HG03558 (cell line): Measurements from ENCODE around the gene CNOT6L.
A peak's percentile ranks its signal among the peaks of the same experiment; 100 is the strongest.

ENCODE experiments used
- ATAC-seq: cut with Tn5 transposase; IDR thresholded peaks from one replicate; pipeline ENCODE4 v1.9.1; 2021; ENCODE audit warnings: moderate number of reproducible peaks; ENCODE audit not compliant: unreplicated experiment; ENCODE audit errors: extremely low read depth

The CNOT6L gene

DNA sequence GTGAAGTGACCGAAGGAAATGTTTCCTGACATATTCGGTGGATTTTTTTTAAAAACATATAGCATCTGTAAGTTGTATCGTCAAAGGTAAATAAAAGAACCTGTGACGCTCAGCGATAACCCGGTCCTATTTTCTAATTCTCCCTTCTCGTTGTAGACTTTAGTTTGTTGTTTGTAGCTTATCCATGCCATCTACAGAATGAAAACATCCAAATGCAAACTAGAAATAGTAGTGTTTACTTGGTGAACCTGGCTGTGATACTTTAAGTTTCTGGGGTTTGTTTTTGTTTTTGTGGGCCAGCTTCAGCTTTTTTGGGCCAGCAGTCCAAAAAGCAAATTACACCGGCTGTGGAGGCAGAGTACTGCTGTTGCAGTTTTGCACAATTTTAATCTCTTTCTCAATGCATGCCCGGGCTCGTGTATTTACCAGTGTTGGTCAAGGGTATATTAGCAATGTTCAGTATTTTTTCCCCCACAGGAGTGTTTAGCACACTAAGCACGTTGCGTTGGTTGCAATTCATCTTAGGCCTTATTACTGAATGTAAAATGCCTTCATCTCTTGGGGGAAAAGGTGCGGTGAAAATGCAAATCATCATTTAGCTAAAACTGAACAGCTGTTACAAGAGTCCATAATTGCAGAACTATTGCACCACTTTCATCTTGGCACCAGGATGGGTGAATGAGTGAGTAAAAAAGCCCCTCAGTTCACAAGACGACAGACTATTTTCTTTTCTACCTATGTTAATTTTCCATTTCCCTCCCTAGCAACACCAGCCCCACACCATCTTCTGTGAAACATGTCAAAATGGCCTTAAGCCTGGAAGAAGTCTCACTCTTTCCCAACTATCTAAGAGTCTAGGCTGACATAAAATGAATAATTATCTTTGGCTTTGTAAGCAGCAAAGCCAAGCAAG, 1.7 kb upstream of the CNOT6L start:
- ATAC-seq = no peak

DNA sequence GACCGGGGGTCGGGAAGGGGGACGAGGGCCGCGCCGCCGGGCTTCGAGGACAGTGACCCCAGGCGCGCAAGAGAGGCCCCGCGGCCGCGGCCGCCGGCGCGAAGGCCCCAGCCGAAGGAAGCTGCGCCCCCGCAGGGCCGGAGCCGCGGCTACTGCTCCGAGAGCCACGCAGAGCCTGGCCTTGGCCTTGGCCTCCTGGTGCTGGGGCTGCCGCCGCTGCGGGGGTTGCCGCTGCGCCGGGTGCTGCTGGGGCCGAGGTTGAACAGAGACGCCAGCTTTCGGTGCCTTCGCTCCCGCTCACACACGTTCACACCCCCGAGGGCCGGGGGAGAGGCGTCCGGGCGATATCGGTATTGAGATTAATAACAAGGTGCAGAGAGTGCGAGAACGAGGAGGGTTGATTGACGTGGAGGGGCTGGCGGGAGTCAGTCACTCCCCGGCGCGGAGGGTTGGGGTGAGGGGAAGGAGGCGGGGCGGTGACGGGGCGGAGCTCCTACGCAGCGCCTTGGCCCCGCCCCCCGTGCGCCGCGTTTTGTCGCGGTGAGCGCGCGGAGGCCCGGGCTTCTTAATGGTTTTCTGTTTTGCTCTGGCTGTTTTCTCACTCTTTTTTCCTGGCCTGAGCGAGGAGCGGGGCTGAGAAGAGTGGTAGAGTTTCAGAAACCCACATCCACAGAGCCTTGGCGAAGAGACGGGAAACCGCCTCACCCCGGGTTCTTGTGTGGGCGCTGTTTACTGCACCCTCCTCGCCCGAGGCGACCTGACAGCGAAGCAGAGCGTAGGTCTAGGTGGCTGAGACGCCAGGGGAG, 878 bp upstream of the CNOT6L start:
- ATAC-seq = peak; percentile 64

GRCh38 chr4:77819404-77819842, 255 bp upstream of the CNOT6L start:
- no peak for ATAC-seq

DNA sequence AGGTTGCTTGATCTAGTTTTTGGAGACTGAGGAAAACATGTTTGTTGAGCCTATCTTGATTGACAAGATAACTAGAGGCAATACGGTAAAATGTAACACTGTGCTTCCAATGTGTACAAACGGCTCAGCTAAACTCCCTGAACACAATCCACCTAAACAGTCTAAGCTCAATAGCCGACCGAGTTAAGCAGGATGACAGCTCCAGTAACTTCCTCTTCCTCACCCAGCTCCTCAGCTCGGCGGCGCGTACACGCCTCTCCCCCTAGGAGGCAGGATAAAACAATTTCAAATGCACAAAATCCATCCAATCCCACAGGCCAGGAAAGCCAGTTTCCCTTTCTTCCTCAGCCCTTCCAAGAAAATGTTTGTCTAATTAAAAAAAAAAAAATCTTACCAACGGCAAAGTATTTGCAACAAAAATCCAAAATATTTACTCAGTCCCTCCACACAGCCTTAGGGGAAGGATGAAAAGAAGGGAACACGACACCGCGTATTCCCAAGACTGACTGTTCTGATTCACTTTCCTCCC, 1.0 kb downstream of the CNOT6L start:
- no peak for ATAC-seq

- ATAC-seq = no peak
These were observed 1.7 kb downstream of the CNOT6L start for GRCh38 chr4:77817304-77818072.

DNA sequence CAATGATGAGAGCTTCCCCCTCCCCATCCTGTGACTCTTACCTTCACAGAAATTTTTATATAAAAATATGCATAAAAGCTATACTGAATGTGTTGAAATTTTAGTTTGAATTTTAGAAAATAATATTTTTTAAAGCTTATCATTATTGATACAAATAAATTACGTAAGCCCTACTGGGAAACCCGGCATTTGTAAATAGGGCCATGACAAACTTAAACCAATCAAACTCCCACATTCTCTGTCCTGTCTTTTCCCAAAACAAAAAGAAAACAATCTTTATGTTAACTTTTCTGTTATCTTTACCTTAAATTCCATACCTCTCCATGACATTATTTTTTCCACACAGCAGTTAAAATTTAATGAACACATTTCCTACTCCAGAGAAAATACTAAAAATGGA, 2.6 kb downstream of the CNOT6L start:
- ATAC-seq = no peak

- ATAC-seq = no peak
These were observed 3.5 kb downstream of the CNOT6L start for GRCh38 chr4:77815636-77816035.

DNA sequence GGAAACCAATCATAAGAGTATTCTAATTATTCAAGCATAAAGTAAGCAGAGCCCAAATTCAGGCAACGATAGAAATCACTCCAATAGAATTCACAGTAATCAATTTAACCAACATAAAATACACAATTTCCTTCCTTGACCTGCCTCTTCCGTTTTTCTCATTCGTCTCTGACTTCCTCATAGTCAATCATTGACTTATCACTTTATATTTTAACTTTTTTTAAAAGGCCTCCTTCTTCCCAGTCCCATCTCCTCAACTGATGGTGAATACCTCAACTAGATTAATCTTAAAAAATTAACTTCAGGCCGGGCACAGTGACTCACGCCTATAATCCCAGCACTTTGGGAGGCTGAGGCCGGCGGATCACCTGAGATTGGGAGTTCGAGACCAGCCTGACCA, 13.3 kb downstream of the CNOT6L start:
- ATAC-seq = no peak

GRCh38 chr4:77804471-77804870, 14.7 kb downstream of the CNOT6L start:
- no peak for ATAC-seq

DNA sequence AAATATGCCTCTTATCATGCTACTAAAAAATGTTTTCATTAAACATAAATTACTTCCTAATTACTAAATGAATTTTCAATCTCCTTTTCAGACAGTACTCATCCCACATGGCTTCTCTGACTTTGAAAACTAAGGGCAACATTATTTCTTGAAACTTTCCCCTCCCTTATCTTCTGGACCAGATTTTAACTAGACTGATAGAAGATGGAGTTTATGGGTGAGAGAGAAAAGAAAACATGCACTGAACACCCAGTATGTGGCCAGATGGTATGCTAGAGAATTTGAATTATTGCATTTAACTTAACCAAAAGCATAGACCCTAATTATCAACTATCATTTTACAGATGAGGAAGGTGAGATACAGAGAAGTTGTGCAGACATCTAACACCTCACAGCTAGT, 16.8 kb downstream of the CNOT6L start:
- ATAC-seq = no peak

- no peak for ATAC-seq
These were observed 17.9 kb downstream of the CNOT6L start for GRCh38 chr4:77801260-77801608.

DNA sequence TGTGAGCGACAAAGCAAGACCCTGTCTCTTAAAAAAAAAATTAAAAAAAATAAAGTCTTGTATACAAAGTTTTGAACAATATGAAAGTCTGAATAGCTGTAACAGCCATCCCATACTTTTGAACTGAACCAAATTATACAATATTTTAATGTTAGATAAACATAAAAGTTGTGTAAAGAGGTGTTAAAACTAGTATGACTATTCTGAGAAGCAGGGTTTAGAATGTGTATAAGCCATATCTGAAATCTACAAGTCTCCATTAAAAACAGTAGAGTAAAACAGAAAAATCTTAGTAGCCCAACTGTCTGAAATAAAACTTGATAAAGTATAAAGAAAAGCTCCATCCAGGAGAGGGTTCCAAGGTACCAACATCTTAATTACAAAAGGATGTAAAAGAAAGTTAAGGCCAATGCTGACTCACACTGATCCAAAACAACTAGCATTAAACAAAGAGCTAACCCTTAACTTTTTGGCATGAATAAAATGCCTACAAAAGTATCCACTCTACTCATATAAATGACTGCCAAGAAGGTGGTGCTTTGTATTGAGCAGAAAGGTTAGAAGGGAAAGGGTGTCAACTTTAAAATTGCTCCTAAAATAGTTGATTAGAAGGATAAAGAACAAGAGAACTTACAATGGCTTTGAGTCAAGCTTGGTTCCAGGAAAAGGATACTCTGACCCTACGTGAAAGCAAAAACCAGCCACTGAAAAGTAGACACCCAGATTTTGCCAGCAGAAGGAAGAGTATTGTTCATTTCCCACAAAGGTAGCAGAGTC, 18.5 kb downstream of the CNOT6L start:
- ATAC-seq = no peak

DNA sequence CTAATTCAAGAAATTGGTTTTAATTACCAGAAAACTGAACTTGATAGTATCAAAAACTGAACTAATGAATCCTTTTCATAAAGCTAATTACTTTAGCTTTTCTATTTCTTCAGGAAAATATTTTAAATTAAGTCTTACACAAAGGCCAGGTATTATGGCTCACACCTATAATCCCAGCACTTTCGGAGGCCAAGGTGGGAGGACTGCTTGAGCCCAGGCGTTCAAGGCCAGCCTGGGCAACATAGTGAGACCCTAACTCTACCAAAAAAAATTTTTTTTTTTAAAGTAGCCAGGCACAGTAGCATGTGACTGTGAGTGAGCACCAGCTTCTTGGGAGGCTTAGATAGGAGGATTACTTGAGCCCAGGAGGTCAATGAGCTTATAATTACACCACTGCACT, 19.1 kb downstream of the CNOT6L start:
- ATAC-seq = no peak

DNA sequence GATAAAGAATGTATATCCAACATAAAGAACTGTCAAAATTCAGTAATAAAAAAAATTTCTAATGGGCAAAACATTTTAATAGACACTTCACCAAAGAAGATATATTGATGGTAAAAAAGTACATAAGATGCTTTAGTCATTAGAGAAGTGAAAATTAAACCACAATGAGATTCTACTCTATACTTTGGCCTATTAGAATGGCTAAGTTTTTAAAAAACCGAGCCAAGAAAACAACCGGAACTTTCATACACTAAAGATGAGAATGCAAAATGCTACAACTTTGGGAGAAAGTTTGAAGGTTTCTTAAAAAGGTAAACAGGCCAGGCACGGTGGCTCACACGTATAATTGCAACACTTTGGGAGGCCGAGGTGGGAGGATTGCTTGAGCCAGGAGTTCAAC, 20.8 kb downstream of the CNOT6L start:
- ATAC-seq = no peak

DNA sequence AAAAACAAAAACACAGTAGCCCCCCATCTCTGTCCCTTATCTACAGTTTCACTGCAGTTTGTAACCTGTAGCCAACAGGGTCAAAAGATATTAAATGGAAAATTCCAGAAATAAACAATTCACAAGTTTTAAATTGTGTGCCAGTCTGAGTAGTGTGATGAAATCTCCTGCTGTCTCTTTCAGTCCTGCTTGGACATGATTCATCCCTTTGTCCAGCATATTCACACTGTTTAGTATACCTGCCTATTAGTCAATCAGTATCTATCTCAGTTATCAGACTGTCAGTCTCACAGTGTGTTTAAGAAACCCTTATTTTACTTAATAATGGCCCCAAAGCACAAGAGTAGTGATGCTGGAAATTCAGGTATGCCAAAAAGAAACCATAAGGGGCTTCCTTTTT, 21.9 kb downstream of the CNOT6L start:
- no peak for ATAC-seq

DNA sequence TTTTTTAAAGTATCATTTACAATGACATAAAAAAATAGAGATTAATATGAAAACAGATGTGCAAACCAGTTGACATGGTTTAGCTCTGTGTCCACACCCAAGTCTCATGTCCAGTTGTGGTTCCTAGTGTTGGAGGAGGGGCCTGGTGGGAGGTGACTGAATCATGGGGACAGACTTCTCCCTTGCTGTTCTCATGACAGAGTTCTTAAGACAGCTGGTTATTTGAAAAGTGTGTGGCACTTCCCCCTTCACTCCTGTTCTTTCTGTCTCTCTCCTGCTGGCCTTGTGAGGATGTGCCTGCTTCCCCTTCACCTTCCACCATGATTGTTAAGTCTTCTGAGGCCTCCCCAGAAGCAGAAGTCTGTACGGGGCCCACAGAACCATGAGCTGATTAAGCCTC, 23.8 kb downstream of the CNOT6L start:
- ATAC-seq = no peak

DNA sequence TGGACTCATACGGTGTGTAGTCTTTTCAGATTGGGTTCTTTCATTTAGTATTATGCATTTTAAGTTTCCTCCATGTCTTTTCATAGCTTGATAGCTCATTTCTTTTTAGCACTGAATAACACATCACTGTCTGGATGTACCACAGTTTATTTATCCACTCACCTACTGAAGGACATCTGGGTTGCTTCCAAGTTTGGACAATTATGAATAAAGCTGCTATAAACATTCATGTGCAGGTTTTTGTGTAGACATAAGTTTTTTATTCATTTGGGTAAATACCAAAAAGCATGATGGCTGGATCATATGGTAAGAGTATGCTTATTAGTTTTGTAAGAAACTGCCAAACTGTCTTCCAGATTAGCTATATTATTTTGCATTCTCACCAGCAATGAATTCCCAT, 29.0 kb downstream of the CNOT6L start:
- ATAC-seq = no peak

- ATAC-seq = no peak
These were observed 30.2 kb downstream of the CNOT6L start for GRCh38 chr4:77788990-77789389.

- ATAC-seq = no peak
These were observed 31.2 kb downstream of the CNOT6L start for GRCh38 chr4:77787969-77788368.

- ATAC-seq = no peak
These were observed 33.5 kb downstream of the CNOT6L start for GRCh38 chr4:77785669-77786068.
